Vagina (tissue), 2 donors: Measurements from ENCODE around the gene OSBP2.
A peak's percentile ranks its signal among the peaks of the same experiment; 100 is the strongest.

ENCODE experiments used
- POLR2A ChIP-seq, 2 donors: fragments of 450-650 bp; IDR thresholded peaks; one replicate each; pipeline ENCODE4 v1.6.1; 2017; ENCODE audit warnings: antibody characterized with exemption in 2 of 2, mild to moderate bottlenecking in 2 of 2, moderate library complexity in 2 of 2
- TF ChIP-seq, protein P1 (sequence below), 3 experiments: fragments of 450-650 bp in 2 of 3; fragments of 200-600 bp in 1 of 3; sonication (generic) in 1 of 3; IDR thresholded peaks; one replicate each; pipeline ENCODE4 v1.5.1; 2017 to 2019; ENCODE audit warnings: antibody characterized with exemption in 3 of 3, mild to moderate bottlenecking in 2 of 3, moderate library complexity in 2 of 3

DNA sequence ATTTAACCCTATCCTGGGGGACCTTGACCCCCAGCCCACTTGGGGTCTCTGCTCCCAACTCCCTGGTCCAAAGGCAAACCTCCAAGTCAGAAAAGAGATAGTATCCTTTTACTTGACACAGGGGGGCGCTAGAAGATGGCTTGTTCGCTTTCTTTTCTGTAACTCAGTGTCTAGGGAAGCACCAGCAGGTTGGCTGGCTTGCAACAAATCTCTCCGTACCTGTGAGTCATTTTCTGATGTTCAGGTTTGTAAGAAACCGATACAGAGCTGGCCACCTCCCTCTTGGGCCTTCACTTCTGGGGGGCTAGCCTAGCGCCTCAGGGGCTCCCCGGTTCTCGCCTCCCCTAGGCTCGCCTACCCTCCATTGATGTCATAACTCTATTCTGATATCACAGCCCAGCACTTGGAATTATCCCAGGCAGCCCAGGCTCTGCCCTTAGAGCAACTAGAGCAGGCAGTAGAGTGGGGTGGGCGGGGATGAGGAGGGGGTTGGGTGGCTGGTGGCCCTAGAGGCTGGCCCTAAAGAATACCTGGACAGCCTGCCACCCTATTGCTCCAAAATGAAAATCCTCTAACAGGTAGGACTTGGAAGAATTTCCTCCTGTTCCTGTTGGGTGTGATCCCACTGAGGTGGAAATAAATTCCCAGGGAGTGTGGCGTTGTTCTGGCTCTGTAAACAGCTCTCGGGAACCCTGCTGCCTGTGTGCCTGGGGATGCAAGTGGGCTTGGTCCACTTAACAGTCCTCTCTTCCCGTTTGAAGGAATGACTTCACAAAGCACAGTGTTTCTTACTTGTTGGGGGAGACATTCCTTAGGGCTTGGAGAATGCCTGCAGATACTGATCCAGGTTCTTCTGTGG lies 69.4 kb downstream of the OSBP2 start:
- TF ChIP-seq, protein P1, sequence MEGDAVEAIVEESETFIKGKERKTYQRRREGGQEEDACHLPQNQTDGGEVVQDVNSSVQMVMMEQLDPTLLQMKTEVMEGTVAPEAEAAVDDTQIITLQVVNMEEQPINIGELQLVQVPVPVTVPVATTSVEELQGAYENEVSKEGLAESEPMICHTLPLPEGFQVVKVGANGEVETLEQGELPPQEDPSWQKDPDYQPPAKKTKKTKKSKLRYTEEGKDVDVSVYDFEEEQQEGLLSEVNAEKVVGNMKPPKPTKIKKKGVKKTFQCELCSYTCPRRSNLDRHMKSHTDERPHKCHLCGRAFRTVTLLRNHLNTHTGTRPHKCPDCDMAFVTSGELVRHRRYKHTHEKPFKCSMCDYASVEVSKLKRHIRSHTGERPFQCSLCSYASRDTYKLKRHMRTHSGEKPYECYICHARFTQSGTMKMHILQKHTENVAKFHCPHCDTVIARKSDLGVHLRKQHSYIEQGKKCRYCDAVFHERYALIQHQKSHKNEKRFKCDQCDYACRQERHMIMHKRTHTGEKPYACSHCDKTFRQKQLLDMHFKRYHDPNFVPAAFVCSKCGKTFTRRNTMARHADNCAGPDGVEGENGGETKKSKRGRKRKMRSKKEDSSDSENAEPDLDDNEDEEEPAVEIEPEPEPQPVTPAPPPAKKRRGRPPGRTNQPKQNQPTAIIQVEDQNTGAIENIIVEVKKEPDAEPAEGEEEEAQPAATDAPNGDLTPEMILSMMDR (IDR thresholded peaks at IDR 0.05), result peak in 2 of 3 experiments; percentile 12 to 44
- TF ChIP-seq POLR2A (IDR thresholded peaks at IDR 0.05), result no peak
